GM06990 (cell line): Measurements from ENCODE around the gene HDC.

Experiments
- DNase-seq: peaks from one replicate; pipeline ENCODE4 v3.0.0-alpha.2; 2011; ENCODE audit not compliant: insufficient read length; ENCODE audit errors: extremely low read depth
- H3K27me3 ChIP-seq: replicated peaks from 2 replicates; pipeline ENCODE4 v1.6.0; 2011; ENCODE audit warnings: low read length; ENCODE audit not compliant: control insufficient read depth, insufficient read depth
- H3K36me3 ChIP-seq: 2 replicates; pipeline ENCODE4 v1.5.1; 2011; ENCODE audit warnings: low read length; ENCODE audit not compliant: control insufficient read depth, insufficient read depth
- H3K4me3 ChIP-seq: replicated peaks from 2 replicates; pipeline ENCODE4 v1.5.1; 2011; ENCODE audit warnings: low read depth, mild to moderate bottlenecking, control low read depth, low read length
- TF ChIP-seq, protein P1 (sequence below): IDR thresholded peaks from 2 replicates; pipeline ENCODE4 v1.5.1; 2011; ENCODE audit warnings: low read length, control low read depth, mild to moderate bottlenecking, inconsistent platforms; ENCODE audit not compliant: insufficient read depth, poor library complexity, severe bottlenecking

HDC gene

DNA sequence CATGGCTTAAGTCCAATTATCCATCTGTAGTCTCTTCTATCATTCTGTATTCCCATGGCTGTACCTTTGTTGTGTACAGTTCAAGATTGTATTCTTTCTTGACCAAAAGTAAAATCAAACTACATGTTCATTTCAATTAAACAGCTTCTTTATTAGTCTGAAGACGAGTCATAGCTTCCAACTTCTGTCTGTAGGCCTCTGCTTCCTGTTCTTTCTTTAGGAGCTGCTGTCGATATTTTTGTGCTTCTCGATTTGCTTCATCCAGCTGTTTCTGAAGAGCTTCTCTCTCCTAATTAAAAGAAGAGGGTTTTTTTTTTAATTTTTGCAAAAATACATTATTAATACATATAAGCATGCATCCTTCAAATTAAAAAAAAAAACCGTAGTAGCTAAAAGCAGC, 13.0 kb upstream of the HDC start:
- H3K27me3 ChIP-seq, result no peaks in the 10 kb centered on the region
- no peak overlapping the region for H3K4me3 ChIP-seq
- DNase-seq, result no peak
- TF ChIP-seq, protein P1, sequence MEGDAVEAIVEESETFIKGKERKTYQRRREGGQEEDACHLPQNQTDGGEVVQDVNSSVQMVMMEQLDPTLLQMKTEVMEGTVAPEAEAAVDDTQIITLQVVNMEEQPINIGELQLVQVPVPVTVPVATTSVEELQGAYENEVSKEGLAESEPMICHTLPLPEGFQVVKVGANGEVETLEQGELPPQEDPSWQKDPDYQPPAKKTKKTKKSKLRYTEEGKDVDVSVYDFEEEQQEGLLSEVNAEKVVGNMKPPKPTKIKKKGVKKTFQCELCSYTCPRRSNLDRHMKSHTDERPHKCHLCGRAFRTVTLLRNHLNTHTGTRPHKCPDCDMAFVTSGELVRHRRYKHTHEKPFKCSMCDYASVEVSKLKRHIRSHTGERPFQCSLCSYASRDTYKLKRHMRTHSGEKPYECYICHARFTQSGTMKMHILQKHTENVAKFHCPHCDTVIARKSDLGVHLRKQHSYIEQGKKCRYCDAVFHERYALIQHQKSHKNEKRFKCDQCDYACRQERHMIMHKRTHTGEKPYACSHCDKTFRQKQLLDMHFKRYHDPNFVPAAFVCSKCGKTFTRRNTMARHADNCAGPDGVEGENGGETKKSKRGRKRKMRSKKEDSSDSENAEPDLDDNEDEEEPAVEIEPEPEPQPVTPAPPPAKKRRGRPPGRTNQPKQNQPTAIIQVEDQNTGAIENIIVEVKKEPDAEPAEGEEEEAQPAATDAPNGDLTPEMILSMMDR, result no peak
- H3K36me3 ChIP-seq, result no peaks in the 10 kb centered on the region

DNA sequence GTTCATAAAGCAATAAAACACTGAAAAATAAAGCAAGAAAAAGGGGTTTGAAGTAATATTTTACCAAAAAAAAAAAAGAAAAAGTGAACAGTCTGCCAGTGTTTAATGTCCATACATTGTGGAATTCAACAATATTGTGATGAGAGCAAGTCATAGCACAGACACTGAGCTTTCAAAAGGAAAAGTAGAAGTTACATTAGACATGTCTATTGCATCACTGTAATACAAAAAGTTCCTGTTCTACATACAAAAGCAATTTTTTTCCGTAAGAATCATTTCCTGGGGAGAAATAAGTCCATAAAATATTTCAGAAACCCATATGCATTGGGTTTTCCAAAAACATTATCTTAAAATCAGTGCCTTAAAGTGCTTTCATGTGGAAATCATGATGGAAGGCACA, 11.8 kb upstream of the HDC start:
- DNase-seq, result no peak
- TF ChIP-seq, protein P1, result no peak
- H3K27me3 ChIP-seq, result no peaks in the 10 kb centered on the region
- no peaks in the 10 kb centered on the region for H3K36me3 ChIP-seq
- no peak overlapping the region for H3K4me3 ChIP-seq

DNA sequence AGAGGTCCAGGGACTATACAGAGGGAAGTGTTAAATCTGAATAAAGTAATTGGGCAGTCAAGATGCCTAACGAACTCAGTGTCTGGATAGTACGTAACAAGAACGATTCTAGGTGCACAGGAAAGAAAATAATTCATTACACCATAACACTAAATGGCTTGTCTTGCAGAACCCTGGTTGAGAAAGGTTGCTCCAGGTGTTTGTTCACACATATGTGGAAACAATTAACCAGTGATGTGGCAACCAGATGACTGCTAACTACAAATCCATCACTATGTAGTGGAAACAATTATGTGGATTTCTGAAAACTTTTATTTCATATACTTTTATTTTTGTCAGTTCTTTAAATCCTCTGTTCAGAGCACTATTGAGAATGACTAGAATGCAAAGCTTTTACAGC, 10.4 kb upstream of the HDC start:
- no peak overlapping the region for H3K4me3 ChIP-seq
- H3K36me3 ChIP-seq, result no peaks in the 10 kb centered on the region
- no peaks in the 10 kb centered on the region for H3K27me3 ChIP-seq
- TF ChIP-seq, protein P1, result no peak
- no peak for DNase-seq

DNA sequence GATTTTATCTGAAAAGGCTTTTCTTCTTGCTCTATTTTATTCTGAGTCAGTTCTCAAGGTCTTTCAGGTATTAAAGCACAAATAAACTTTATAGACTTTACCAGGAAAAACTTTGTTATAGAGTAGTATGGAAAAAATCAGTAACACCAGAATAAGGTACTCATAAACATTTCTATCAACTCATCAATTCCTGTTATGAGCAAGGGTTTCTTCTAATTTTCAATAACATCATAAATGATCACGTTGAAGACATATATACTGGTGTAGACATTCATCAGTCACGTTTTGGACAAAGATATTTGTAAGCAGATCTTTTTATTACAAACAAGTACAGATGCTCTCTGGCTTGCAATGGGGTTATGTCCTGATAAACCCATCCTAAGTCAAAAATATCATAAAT, 9.6 kb upstream of the HDC start:
- no peak overlapping the region for H3K4me3 ChIP-seq
- H3K27me3 ChIP-seq, result no peaks in the 10 kb centered on the region
- TF ChIP-seq, protein P1, result no peak
- H3K36me3 ChIP-seq, result no peaks in the 10 kb centered on the region
- DNase-seq, result no peak

DNA sequence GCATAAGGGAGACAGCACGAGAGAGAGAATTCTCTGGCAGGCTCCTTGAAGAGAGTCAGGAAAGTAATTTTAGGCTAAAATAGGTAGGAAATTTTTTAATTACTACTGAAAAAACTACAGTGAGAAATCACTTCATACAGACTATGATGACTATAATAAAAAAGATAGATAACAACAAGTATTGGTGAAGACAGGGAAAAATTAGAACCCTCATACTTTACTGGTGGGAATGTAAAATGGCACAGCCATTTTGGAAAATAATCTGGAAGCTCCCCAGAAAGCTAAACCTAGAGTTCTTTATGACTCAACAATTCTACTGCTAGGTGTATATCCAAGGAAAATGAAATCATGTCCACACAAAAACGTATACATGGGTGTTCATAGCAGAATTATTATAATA, 2.1 kb upstream of the HDC start:
- TF ChIP-seq, protein P1, result no peak
- H3K27me3 ChIP-seq, result no peaks in the 10 kb centered on the region; the same call in 1 of the 2 replicates
- no peak overlapping the region for H3K4me3 ChIP-seq
- no peak for DNase-seq
- H3K36me3 ChIP-seq, result no peaks in the 10 kb centered on the region

DNA sequence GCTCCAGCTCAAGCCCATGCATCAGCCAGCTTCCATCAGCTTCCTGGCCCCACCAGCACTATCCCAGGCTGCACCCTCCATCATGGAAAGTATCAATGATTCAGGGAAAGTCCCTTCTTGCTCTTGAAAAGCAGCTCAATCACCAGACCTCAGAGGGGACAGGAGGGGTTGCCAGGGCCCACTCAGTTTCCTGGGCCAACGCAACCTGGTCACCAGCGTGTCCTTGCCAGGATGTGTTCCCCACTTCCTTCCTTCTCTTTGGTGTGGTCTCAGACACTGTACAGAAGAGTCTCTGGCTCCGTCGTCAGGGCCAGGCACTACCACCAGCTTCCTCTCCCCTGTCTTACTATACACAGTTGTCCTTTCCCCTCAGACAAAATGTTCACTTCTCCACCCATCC, 3.0 kb downstream of the HDC start:
- H3K36me3 ChIP-seq, result no peaks in the 10 kb centered on the region
- no peak overlapping the region for H3K4me3 ChIP-seq
- no peaks in the 10 kb centered on the region; the same call in 1 of the 2 replicates for H3K27me3 ChIP-seq
- TF ChIP-seq, protein P1, result no peak
- DNase-seq, result no peak
